Cardiac muscle cell (in vitro differentiated cells and primary cell): Measurements from ENCODE around the gene SEMA4D. TPM values are rescaled to one million over a fixed set of nuclear protein-coding genes. Genes with fewer than 3 reads are reported as not detected.

Experiments
- DNase-seq, 2 donors: peaks; one replicate each; pipeline versions ENCODE4 v3.0.0 to v3.0.0-alpha.2; 2010 to 2017; ENCODE audit warnings: low read depth in 1 of 2, low spot score in 1 of 2
- H3K27ac ChIP-seq: fragments of 200-600 bp; sonication (generic); 2 replicates; pipeline ENCODE4 v1.5.1; 2016
- H3K27me3 ChIP-seq: fragments of 200-600 bp; sonication (generic); 2 replicates; pipeline ENCODE4 v1.6.0; 2016; ENCODE audit warnings: control low read depth
- H3K36me3 ChIP-seq: fragments of 200-600 bp; sonication (generic); 2 replicates; pipeline ENCODE4 v1.5.1; 2016; ENCODE audit warnings: control low read depth
- H3K4me1 ChIP-seq: fragments of 200-600 bp; sonication (generic); 2 replicates; pipeline ENCODE4 v1.8.1; 2017; ENCODE audit warnings: low read depth, mild to moderate bottlenecking, mixed run types
- H3K4me3 ChIP-seq: fragments of 200-600 bp; sonication (generic); 2 replicates; pipeline ENCODE4 v1.5.1; 2016; ENCODE audit warnings: mild to moderate bottlenecking
- H3K9me3 ChIP-seq: fragments of 200-600 bp; sonication (generic); 2 replicates; pipeline ENCODE4 v1.5.1; 2017; ENCODE audit warnings: low read depth, mild to moderate bottlenecking, control low read depth
- polyA plus RNA-seq: library from polyadenylated mRNA; unstranded; fragments of >200 nt; fragmentation: Nextera tagmentation; extraction: Ambion mirVana; gene quantifications from 2 replicates; pipeline ENCODE4 v1.2.1, GENCODE V29; 2016
- total RNA-seq: library from RNA; depleted of rRNA; stranded (reverse); fragments of >200 nt; gene quantifications from 2 replicates; pipeline ENCODE4 v1.2.3, GENCODE V29; 2016
- TF ChIP-seq, protein P1 (sequence below): IDR thresholded peaks from 2 replicates; pipeline ENCODE4 v1.5.1; 2012; ENCODE audit warnings: low read depth, mild to moderate bottlenecking, low read length

Gene SEMA4D
- total and polyA plus RNA-seq, 2 experiments from 2014 or later: 16.5 to 34.2 TPM

- H3K4me3 ChIP-seq: no peak overlapping the region
- no peaks in the 10 kb centered on the region for H3K27me3 ChIP-seq
- no peaks in the 10 kb centered on the region for H3K9me3 ChIP-seq
- TF ChIP-seq, protein P1, sequence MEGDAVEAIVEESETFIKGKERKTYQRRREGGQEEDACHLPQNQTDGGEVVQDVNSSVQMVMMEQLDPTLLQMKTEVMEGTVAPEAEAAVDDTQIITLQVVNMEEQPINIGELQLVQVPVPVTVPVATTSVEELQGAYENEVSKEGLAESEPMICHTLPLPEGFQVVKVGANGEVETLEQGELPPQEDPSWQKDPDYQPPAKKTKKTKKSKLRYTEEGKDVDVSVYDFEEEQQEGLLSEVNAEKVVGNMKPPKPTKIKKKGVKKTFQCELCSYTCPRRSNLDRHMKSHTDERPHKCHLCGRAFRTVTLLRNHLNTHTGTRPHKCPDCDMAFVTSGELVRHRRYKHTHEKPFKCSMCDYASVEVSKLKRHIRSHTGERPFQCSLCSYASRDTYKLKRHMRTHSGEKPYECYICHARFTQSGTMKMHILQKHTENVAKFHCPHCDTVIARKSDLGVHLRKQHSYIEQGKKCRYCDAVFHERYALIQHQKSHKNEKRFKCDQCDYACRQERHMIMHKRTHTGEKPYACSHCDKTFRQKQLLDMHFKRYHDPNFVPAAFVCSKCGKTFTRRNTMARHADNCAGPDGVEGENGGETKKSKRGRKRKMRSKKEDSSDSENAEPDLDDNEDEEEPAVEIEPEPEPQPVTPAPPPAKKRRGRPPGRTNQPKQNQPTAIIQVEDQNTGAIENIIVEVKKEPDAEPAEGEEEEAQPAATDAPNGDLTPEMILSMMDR: no peak
- H3K4me1 ChIP-seq: peaks cover 16% of the 10 kb centered on the region
- DNase-seq: no peak
- no peak overlapping the region for H3K27ac ChIP-seq
- H3K36me3 ChIP-seq: no peaks in the 10 kb centered on the region
These were observed 57.9 kb downstream of the SEMA4D start for GRCh38 chr9:89440046-89440445.

DNA sequence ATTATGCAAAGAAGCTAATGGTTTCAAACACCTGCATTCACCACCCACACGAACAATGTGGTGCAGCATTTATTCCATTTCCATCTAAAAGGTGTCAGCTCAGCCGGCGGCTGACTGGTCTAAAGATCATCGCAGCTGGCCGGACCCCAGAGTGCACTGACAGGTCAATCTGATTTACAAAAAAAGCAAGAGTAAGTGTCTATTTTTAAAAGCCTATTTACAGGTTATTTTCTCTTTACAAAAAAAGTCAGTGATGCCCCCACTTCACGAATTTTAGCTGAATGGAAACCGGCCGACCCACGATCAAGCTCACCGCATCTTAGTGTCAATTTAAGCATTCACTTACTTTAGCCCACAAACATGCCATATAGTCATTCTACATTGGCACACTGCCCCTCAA is 58.3 kb downstream of the SEMA4D start:
- Histone ChIP-seq H3K4me3 (no peak overlapping the region), H3K4me1 (peaks cover 16% of the 10 kb centered on the region), H3K27me3 (no peaks in the 10 kb centered on the region), H3K27ac (no peak overlapping the region), H3K36me3 (no peaks in the 10 kb centered on the region), H3K9me3 (no peaks in the 10 kb centered on the region)
- DNase-seq: no peak
- TF ChIP-seq, protein P1: no peak

DNA sequence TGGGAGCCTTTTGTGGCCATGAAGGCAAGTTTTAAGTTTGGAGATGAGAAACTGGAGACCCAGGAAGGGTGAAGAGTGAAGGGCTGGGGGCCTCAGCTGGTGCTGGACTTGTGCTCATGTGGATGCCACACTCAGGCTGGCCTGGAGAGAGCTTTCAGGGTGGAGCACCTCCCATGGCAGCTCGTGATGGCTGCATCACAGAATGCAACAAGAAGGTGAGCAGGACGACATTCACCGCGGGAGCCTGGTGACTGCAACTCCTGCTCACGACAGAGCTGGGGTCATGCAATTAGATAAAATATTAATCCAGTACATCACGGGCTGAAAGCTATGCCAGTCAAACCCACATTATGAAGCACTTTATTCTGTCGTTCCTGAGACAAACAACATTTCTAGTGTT is 59.7 kb downstream of the SEMA4D start:
- H3K4me1 ChIP-seq: peaks cover 16% of the 10 kb centered on the region
- H3K27me3 ChIP-seq: no peaks in the 10 kb centered on the region
- H3K4me3 ChIP-seq: no peak overlapping the region
- H3K36me3 ChIP-seq: no peaks in the 10 kb centered on the region
- DNase-seq: no peak
- TF ChIP-seq, protein P1: no peak
- H3K9me3 ChIP-seq: no peaks in the 10 kb centered on the region
- H3K27ac ChIP-seq: no peak overlapping the region

GRCh38 chr9:89437772-89438171 is 60.1 kb downstream of the SEMA4D start:
- H3K27ac ChIP-seq: no peak overlapping the region
- H3K4me3 ChIP-seq: no peak overlapping the region
- peaks cover 15% of the 10 kb centered on the region for H3K4me1 ChIP-seq
- no peaks in the 10 kb centered on the region for H3K36me3 ChIP-seq
- no peaks in the 10 kb centered on the region for H3K27me3 ChIP-seq
- DNase-seq: no peak
- H3K9me3 ChIP-seq: no peaks in the 10 kb centered on the region
- TF ChIP-seq, protein P1: no peak

DNA sequence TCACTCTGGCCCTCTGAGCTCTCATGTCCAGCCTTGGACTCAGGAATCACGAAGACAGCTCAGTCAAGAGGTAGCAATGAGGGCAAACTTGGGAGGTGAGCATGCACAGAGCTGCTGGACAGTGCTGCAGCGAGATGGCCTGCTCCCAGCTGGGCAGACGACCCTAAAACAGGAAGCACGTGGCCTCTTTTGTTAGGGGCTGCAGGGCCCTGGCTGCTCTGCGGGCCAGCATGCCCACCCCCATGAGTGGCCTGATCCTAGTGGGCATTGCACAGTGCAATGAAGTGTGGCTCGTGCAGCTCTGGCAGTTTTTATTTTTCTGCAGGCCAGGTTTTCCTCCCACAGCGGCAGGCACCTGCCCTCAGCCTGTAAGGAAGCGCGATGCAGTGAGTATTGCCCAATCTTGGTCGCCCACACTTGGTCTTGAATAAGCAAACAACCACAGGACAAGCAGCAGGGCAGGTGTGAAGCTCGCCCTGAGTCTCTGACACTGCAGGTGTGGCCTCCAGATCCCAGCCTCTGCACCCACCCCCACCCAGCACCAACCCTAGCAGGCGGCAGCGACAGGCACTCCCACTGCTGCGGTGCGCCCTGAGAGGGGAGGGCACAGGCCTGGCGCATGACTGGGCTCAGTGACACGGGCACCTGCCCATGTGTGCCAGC is 60.8 kb downstream of the SEMA4D start:
- Histone ChIP-seq H3K27me3 (no peaks in the 10 kb centered on the region), H3K9me3 (no peaks in the 10 kb centered on the region), H3K27ac (no peak overlapping the region), H3K4me3 (no peak overlapping the region), H3K4me1 (peaks cover 8% of the 10 kb centered on the region), H3K36me3 (no peaks in the 10 kb centered on the region)
- DNase-seq: no peak
- TF ChIP-seq, protein P1: no peak

GRCh38 chr9:89436326-89436725 is 61.6 kb downstream of the SEMA4D start:
- Histone ChIP-seq H3K27ac (no peak overlapping the region), H3K4me3 (no peak overlapping the region), H3K4me1 (peaks cover 7% of the 10 kb centered on the region), H3K9me3 (no peaks in the 10 kb centered on the region), H3K36me3 (no peaks in the 10 kb centered on the region), H3K27me3 (no peaks in the 10 kb centered on the region)
- TF ChIP-seq, protein P1: no peak
- no peak for DNase-seq
